Neutrophil (primary cell): ENCODE measurements around the gene SH3RF3.

Source experiments
- H3K27ac ChIP-seq: fragments of 200-600 bp; sonication (generic); 2 replicates; pipeline ENCODE4 v1.5.1; 2016; ENCODE audit warnings: mild to moderate bottlenecking, moderate library complexity
- H3K27me3 ChIP-seq: fragments of 200-600 bp; sonication (generic); 2 replicates; pipeline ENCODE4 v1.6.0; 2016; ENCODE audit warnings: mild to moderate bottlenecking
- H3K36me3 ChIP-seq: fragments of 200-600 bp; sonication (generic); 2 replicates; pipeline ENCODE4 v1.5.1; 2017
- H3K4me1 ChIP-seq, 2 experiments: fragments of 200-600 bp in 1 of 2; sonication (generic) in 1 of 2; 1 replicate in 1 of 2; 2 replicates in 1 of 2; pipeline versions ENCODE4 v1.5.1 to v1.6.1; 2013 to 2016; ENCODE audit warnings: low read depth in 1 of 2, low read length in 1 of 2, mild to moderate bottlenecking in 1 of 2, moderate library complexity in 1 of 2; ENCODE audit not compliant: control insufficient read depth in 1 of 2, insufficient read depth in 1 of 2
- H3K4me3 ChIP-seq, 2 experiments: fragments of 200-600 bp in 1 of 2; sonication (generic) in 1 of 2; 1 replicate in 1 of 2; 2 replicates in 1 of 2; pipeline ENCODE4 v1.5.1; 2013 to 2016; ENCODE audit warnings: low read depth in 1 of 2, low read length in 1 of 2, mild to moderate bottlenecking in 1 of 2, moderate library complexity in 1 of 2
- H3K9me3 ChIP-seq: fragments of 200-600 bp; sonication (generic); 2 replicates; pipeline ENCODE4 v1.5.1; 2016
- CTCF ChIP-seq: fragments of 200-600 bp; sonication (generic); IDR thresholded peaks from 2 replicates; pipeline ENCODE4 v1.5.1; 2016; ENCODE audit warnings: antibody characterized with exemption

The SH3RF3 gene

GRCh38 chr2:109089602-109090300, 39.3 kb upstream of the SH3RF3 start:
- H3K36me3 ChIP-seq = no peaks in the 10 kb centered on the region

GRCh38 chr2:109091526-109091925, 37.5 kb upstream of the SH3RF3 start:
- Histone ChIP-seq H3K9me3 (no peaks in the 10 kb centered on the region), H3K27ac (no peak overlapping the region), H3K4me1 (no peaks in the 10 kb centered on the region), H3K36me3 (no peaks in the 10 kb centered on the region), H3K4me3 (no peak overlapping the region), H3K27me3 (no peaks in the 10 kb centered on the region)
- no peak for TF ChIP-seq CTCF

More at GRCh38 chr2:109089602-109090300, 39.3 kb upstream of the SH3RF3 start:
- Histone ChIP-seq H3K4me1 (no peaks in the 10 kb centered on the region), H3K4me3 (no peak overlapping the region), H3K27me3 (no peaks in the 10 kb centered on the region), H3K27ac (no peak overlapping the region), H3K9me3 (no peaks in the 10 kb centered on the region)
- TF ChIP-seq CTCF = no peak

- TF ChIP-seq CTCF = no peak
- no peaks in the 10 kb centered on the region for H3K9me3 ChIP-seq
- H3K27me3 ChIP-seq = peaks cover 14% of the 10 kb centered on the region
- H3K27ac ChIP-seq = no peak overlapping the region
- no peaks in the 10 kb centered on the region for H3K36me3 ChIP-seq
- no peak overlapping the region for H3K4me3 ChIP-seq
- H3K4me1 ChIP-seq = no peaks in the 10 kb centered on the region
Observed at GRCh38 chr2:109094144-109094543, 34.9 kb upstream of the SH3RF3 start.

GRCh38 chr2:109098251-109098920, 30.6 kb upstream of the SH3RF3 start:
- no peak overlapping the region for H3K4me3 ChIP-seq
- no peaks in the 10 kb centered on the region for H3K36me3 ChIP-seq
- no peaks in the 10 kb centered on the region for H3K9me3 ChIP-seq
- no peak overlapping the region for H3K27ac ChIP-seq
- no peak for TF ChIP-seq CTCF
- H3K4me1 ChIP-seq = no peaks in the 10 kb centered on the region
- H3K27me3 ChIP-seq = peaks cover 35% of the 10 kb centered on the region

- no peak for TF ChIP-seq CTCF
- Histone ChIP-seq H3K4me3 (no peak overlapping the region), H3K27me3 (peaks cover 35% of the 10 kb centered on the region), H3K4me1 (no peaks in the 10 kb centered on the region), H3K27ac (no peak overlapping the region), H3K9me3 (no peaks in the 10 kb centered on the region), H3K36me3 (no peaks in the 10 kb centered on the region)
Observed at GRCh38 chr2:109098921-109099273, 30.1 kb upstream of the SH3RF3 start.
